Ascending aorta (tissue), 2 donors: Measurements from ENCODE around the gene SYTL5. TPM values are rescaled to one million over a fixed set of nuclear protein-coding genes. Genes with fewer than 3 reads are reported as not detected.

Experiments used
- DNase-seq, 2 donors: peaks; one replicate each; pipeline ENCODE4 v3.0.0-alpha.2; 2019; ENCODE audit warnings: low spot score in 2 of 2
- H3K27ac ChIP-seq, 2 donors: fragments of 200-600 bp; sonication (generic); one replicate each; pipeline ENCODE4 v1.5.1; 2016 to 2017; ENCODE audit warnings: mild to moderate bottlenecking in 1 of 2
- H3K27me3 ChIP-seq: fragments of 200-600 bp; sonication (generic); one replicate; pipeline ENCODE4 v1.5.1; 2017
- H3K36me3 ChIP-seq, 2 donors: fragments of 200-600 bp; sonication (generic); one replicate each; pipeline ENCODE4 v1.5.1; 2016
- H3K4me1 ChIP-seq, 2 donors: fragments of 200-600 bp; sonication (generic); one replicate each; pipeline ENCODE4 v1.5.1; 2016 to 2017; ENCODE audit warnings: mild to moderate bottlenecking in 1 of 2
- H3K4me3 ChIP-seq, 2 donors: fragments of 200-600 bp; sonication (generic); one replicate each; pipeline ENCODE4 v1.5.1; 2016 to 2017; ENCODE audit warnings: mild to moderate bottlenecking in 1 of 2
- H3K9me3 ChIP-seq, 2 donors: fragments of 200-600 bp; sonication (generic); one replicate each; pipeline ENCODE4 v1.5.1; 2016
- CTCF ChIP-seq, 3 experiments: fragments of 200-600 bp in 2 of 3; fragments of 450-650 bp in 1 of 3; sonication (generic) in 2 of 3; IDR thresholded peaks; one replicate each; pipeline ENCODE4 v1.5.1; 2016 to 2019; ENCODE audit warnings: antibody characterized with exemption in 3 of 3, mild to moderate bottlenecking in 1 of 3, moderate library complexity in 1 of 3
- intact Hi-C: fragments of 100-400 bp; cut with DNase I; formaldehyde crosslinking; loops from one replicate; pipeline ENCODE4 v1.15.1; 2023
- total RNA-seq: library from RNA; depleted of rRNA; stranded (reverse); fragments of >200 nt; gene quantifications from one replicate; pipeline ENCODE4 v1.1.0, GENCODE V29; 2016

Gene SYTL5
- total RNA-seq, 1 donor from 2014 or later = not detected

- Histone ChIP-seq H3K27ac (no peak overlapping the region), H3K4me3 (no peak overlapping the region), H3K9me3 (no peaks in the 10 kb centered on the region), H3K27me3 (no peaks in the 10 kb centered on the region), H3K36me3 (no peaks in the 10 kb centered on the region), H3K4me1 (no peaks in the 10 kb centered on the region)
- DNase-seq = no peak
- intact Hi-C loops = no loop called here
- no peak for TF ChIP-seq CTCF (IDR thresholded peaks at IDR 0.05)
Measured at GRCh38 chrX:38028300-38028699, 21.9 kb downstream of the SYTL5 start.

GRCh38 chrX:38036466-38036865 is 30.1 kb downstream of the SYTL5 start:
- intact Hi-C loops = no loop called here
- Histone ChIP-seq H3K27me3 (no peaks in the 10 kb centered on the region), H3K9me3 (no peaks in the 10 kb centered on the region), H3K27ac (no peak overlapping the region), H3K4me3 (no peak overlapping the region), H3K4me1 (no peaks in the 10 kb centered on the region), H3K36me3 (no peaks in the 10 kb centered on the region)
- DNase-seq = no peak
- no peak for TF ChIP-seq CTCF (IDR thresholded peaks at IDR 0.05)

GRCh38 chrX:38038501-38038900 is 32.1 kb downstream of the SYTL5 start:
- no peak for DNase-seq
- H3K27ac ChIP-seq = no peak overlapping the region
- H3K9me3 ChIP-seq = no peaks in the 10 kb centered on the region
- no peaks in the 10 kb centered on the region for H3K36me3 ChIP-seq
- intact Hi-C loops = no loop called here
- H3K27me3 ChIP-seq = no peaks in the 10 kb centered on the region
- no peaks in the 10 kb centered on the region for H3K4me1 ChIP-seq
- TF ChIP-seq CTCF (IDR thresholded peaks at IDR 0.05) = no peak
- H3K4me3 ChIP-seq = no peak overlapping the region

GRCh38 chrX:38041237-38041636 is 34.9 kb downstream of the SYTL5 start:
- no peaks in the 10 kb centered on the region for H3K36me3 ChIP-seq
- no peak for DNase-seq
- no peak overlapping the region for H3K4me3 ChIP-seq
- TF ChIP-seq CTCF (IDR thresholded peaks at IDR 0.05) = no peak
- no peaks in the 10 kb centered on the region for H3K27me3 ChIP-seq
- intact Hi-C loops = no loop called here
- H3K4me1 ChIP-seq = no peaks in the 10 kb centered on the region
- H3K9me3 ChIP-seq = no peaks in the 10 kb centered on the region
- H3K27ac ChIP-seq = no peak overlapping the region

- no peak for TF ChIP-seq CTCF (IDR thresholded peaks at IDR 0.05)
- H3K27ac ChIP-seq = no peak overlapping the region
- intact Hi-C loops = no loop called here
Measured at GRCh38 chrX:38044701-38045100, 38.3 kb downstream of the SYTL5 start.

GRCh38 chrX:38045538-38046096 is 39.3 kb downstream of the SYTL5 start:
- no peak for TF ChIP-seq CTCF (IDR thresholded peaks at IDR 0.05)
- Histone ChIP-seq H3K4me3 (no peak overlapping the region), H3K27me3 (no peaks in the 10 kb centered on the region), H3K36me3 (no peaks in the 10 kb centered on the region), H3K9me3 (no peaks in the 10 kb centered on the region), H3K4me1 (no peaks in the 10 kb centered on the region), H3K27ac (no peak overlapping the region)
- no peak for DNase-seq
- intact Hi-C loops = no loop called here

More at GRCh38 chrX:38044701-38045100, 38.3 kb downstream of the SYTL5 start:
- no peaks in the 10 kb centered on the region for H3K4me1 ChIP-seq
- no peak for DNase-seq
- no peak overlapping the region for H3K4me3 ChIP-seq
- H3K36me3 ChIP-seq = no peaks in the 10 kb centered on the region
- no peaks in the 10 kb centered on the region for H3K27me3 ChIP-seq
- no peaks in the 10 kb centered on the region for H3K9me3 ChIP-seq
